ENCODE measurements around the gene HSPA6. TPM values are rescaled to one million over a fixed set of nuclear protein-coding genes. Genes with fewer than 3 reads are reported as not detected.
"Not testable (repeated sequence)": the region's sequence is repeated elsewhere in the genome, so short reads cannot be mapped to it uniquely, and the experiment has no call there.

HSPA6 gene
- total and polyA plus RNA-seq, 2 donors: 1.1 to 12.3 TPM

- DNase-seq (ENCODE audit: low read depth in 6 of 9, low spot score in 9 of 9); H3K4me1 ChIP-seq (ENCODE audit: control insufficient read depth in 2 of 2, insufficient read depth in 2 of 2, low read length in 2 of 2); H3K27me3 ChIP-seq (ENCODE audit: control insufficient read depth in 2 of 2, insufficient read depth in 1 of 2, low read length in 1 of 2); H3K4me3 ChIP-seq (ENCODE audit: low read length in 2 of 2); H3K27ac ChIP-seq (ENCODE audit: low read depth in 1 of 2, low read length in 1 of 2); H3K36me3 ChIP-seq (ENCODE audit: control insufficient read depth in 2 of 2, insufficient read depth in 2 of 2, low read length in 1 of 2); H3K9me3 ChIP-seq (ENCODE audit: control insufficient read depth in 2 of 2, insufficient read depth in 1 of 2, low read length in 1 of 2): not testable (repeated sequence)
- WGBS: 95% methylated on average over 6 of the region's 6 CpGs
These were observed 11.5 kb upstream of the HSPA6 start for GRCh38 chr1:161512636-161513447.

GRCh38 chr1:161513448-161513780 is 10.9 kb upstream of the HSPA6 start:
- not testable (repeated sequence) for H3K36me3 ChIP-seq (ENCODE audit: control insufficient read depth in 2 of 2, insufficient read depth in 2 of 2, low read length in 1 of 2); H3K4me3 ChIP-seq (ENCODE audit: low read length in 2 of 2); H3K27me3 ChIP-seq (ENCODE audit: control insufficient read depth in 2 of 2, insufficient read depth in 1 of 2, low read length in 1 of 2); DNase-seq (ENCODE audit: low read depth in 6 of 9, low spot score in 9 of 9); H3K4me1 ChIP-seq (ENCODE audit: control insufficient read depth in 2 of 2, insufficient read depth in 2 of 2, low read length in 2 of 2); H3K9me3 ChIP-seq (ENCODE audit: control insufficient read depth in 2 of 2, insufficient read depth in 1 of 2, low read length in 1 of 2); H3K27ac ChIP-seq (ENCODE audit: low read depth in 1 of 2, low read length in 1 of 2)
- 83% methylated on average over 1 of the region's 1 CpG for WGBS

- not testable (repeated sequence) for H3K36me3 ChIP-seq (ENCODE audit: control insufficient read depth in 2 of 2, insufficient read depth in 2 of 2, low read length in 1 of 2); DNase-seq (ENCODE audit: low read depth in 6 of 9, low spot score in 9 of 9); H3K9me3 ChIP-seq (ENCODE audit: control insufficient read depth in 2 of 2, insufficient read depth in 1 of 2, low read length in 1 of 2); H3K4me3 ChIP-seq (ENCODE audit: low read length in 2 of 2); H3K27me3 ChIP-seq (ENCODE audit: control insufficient read depth in 2 of 2, insufficient read depth in 1 of 2, low read length in 1 of 2); H3K27ac ChIP-seq (ENCODE audit: low read depth in 1 of 2, low read length in 1 of 2); H3K4me1 ChIP-seq (ENCODE audit: control insufficient read depth in 2 of 2, insufficient read depth in 2 of 2, low read length in 2 of 2)
- 100% methylated on average over 1 of the region's 1 CpG for WGBS
These were observed 10.4 kb upstream of the HSPA6 start for GRCh38 chr1:161513953-161514352.

GRCh38 chr1:161523041-161523816 is 1.1 kb upstream of the HSPA6 start:
- not testable (repeated sequence) for DNase-seq (ENCODE audit: low read depth in 6 of 9, low spot score in 9 of 9); H3K27ac ChIP-seq (ENCODE audit: low read depth in 1 of 2, low read length in 1 of 2); H3K4me3 ChIP-seq (ENCODE audit: low read length in 2 of 2); H3K9me3 ChIP-seq (ENCODE audit: control insufficient read depth in 2 of 2, insufficient read depth in 1 of 2, low read length in 1 of 2); H3K36me3 ChIP-seq (ENCODE audit: control insufficient read depth in 2 of 2, insufficient read depth in 2 of 2, low read length in 1 of 2); H3K4me1 ChIP-seq (ENCODE audit: control insufficient read depth in 2 of 2, insufficient read depth in 2 of 2, low read length in 2 of 2)
- peaks cover 4 to 35% of the 10 kb centered on the region in 2 donors for H3K27me3 ChIP-seq (ENCODE audit: control insufficient read depth in 2 of 2, insufficient read depth in 1 of 2, low read length in 1 of 2)
- 91% methylated on average over 20 of the region's 20 CpGs for WGBS

- DNase-seq (ENCODE audit: low read depth in 6 of 9, low spot score in 9 of 9); H3K27ac ChIP-seq (ENCODE audit: low read depth in 1 of 2, low read length in 1 of 2); H3K36me3 ChIP-seq (ENCODE audit: control insufficient read depth in 2 of 2, insufficient read depth in 2 of 2, low read length in 1 of 2); H3K4me1 ChIP-seq (ENCODE audit: control insufficient read depth in 2 of 2, insufficient read depth in 2 of 2, low read length in 2 of 2); H3K9me3 ChIP-seq (ENCODE audit: control insufficient read depth in 2 of 2, insufficient read depth in 1 of 2, low read length in 1 of 2): not testable (repeated sequence)
- Histone ChIP-seq H3K27me3 (ENCODE audit: control insufficient read depth in 2 of 2, insufficient read depth in 1 of 2, low read length in 1 of 2) (peaks cover 4 to 43% of the 10 kb centered on the region in 2 donors), H3K4me3 (ENCODE audit: low read length in 2 of 2) (peak overlapping the region; percentile 24 to 40)
- WGBS: 4% methylated on average over 40 of the region's 55 CpGs
These were observed 477 bp downstream of the HSPA6 start for GRCh38 chr1:161524742-161525291.

- peaks cover 4 to 47% of the 10 kb centered on the region in 2 donors for H3K27me3 ChIP-seq (ENCODE audit: control insufficient read depth in 2 of 2, insufficient read depth in 1 of 2, low read length in 1 of 2)
- peak overlapping the region in 1 of 2 donors; percentile 40 for H3K4me3 ChIP-seq (ENCODE audit: low read length in 2 of 2)
- not testable (repeated sequence) for DNase-seq (ENCODE audit: low read depth in 6 of 9, low spot score in 9 of 9); H3K9me3 ChIP-seq (ENCODE audit: control insufficient read depth in 2 of 2, insufficient read depth in 1 of 2, low read length in 1 of 2); H3K27ac ChIP-seq (ENCODE audit: low read depth in 1 of 2, low read length in 1 of 2); H3K36me3 ChIP-seq (ENCODE audit: control insufficient read depth in 2 of 2, insufficient read depth in 2 of 2, low read length in 1 of 2); H3K4me1 ChIP-seq (ENCODE audit: control insufficient read depth in 2 of 2, insufficient read depth in 2 of 2, low read length in 2 of 2)
- WGBS: 36% methylated on average over 18 of the region's 23 CpGs
These were observed 981 bp downstream of the HSPA6 start for GRCh38 chr1:161525321-161525720.

- not testable (repeated sequence) for H3K4me1 ChIP-seq (ENCODE audit: control insufficient read depth in 2 of 2, insufficient read depth in 2 of 2, low read length in 2 of 2); DNase-seq (ENCODE audit: low read depth in 6 of 9, low spot score in 9 of 9); H3K36me3 ChIP-seq (ENCODE audit: control insufficient read depth in 2 of 2, insufficient read depth in 2 of 2, low read length in 1 of 2); H3K4me3 ChIP-seq (ENCODE audit: low read length in 2 of 2); H3K27ac ChIP-seq (ENCODE audit: low read depth in 1 of 2, low read length in 1 of 2); H3K9me3 ChIP-seq (ENCODE audit: control insufficient read depth in 2 of 2, insufficient read depth in 1 of 2, low read length in 1 of 2)
- 85% methylated on average over 7 of the region's 7 CpGs for WGBS
- peaks cover 4 to 51% of the 10 kb centered on the region in 2 donors for H3K27me3 ChIP-seq (ENCODE audit: control insufficient read depth in 2 of 2, insufficient read depth in 1 of 2, low read length in 1 of 2)
These were observed 1.6 kb downstream of the HSPA6 start for GRCh38 chr1:161525918-161526317.

GRCh38 chr1:161528550-161528949 is 4.2 kb downstream of the HSPA6 start:
- H3K9me3 ChIP-seq (ENCODE audit: control insufficient read depth in 2 of 2, insufficient read depth in 1 of 2, low read length in 1 of 2); DNase-seq (ENCODE audit: low read depth in 6 of 9, low spot score in 9 of 9); H3K4me3 ChIP-seq (ENCODE audit: low read length in 2 of 2); H3K4me1 ChIP-seq (ENCODE audit: control insufficient read depth in 2 of 2, insufficient read depth in 2 of 2, low read length in 2 of 2); H3K36me3 ChIP-seq (ENCODE audit: control insufficient read depth in 2 of 2, insufficient read depth in 2 of 2, low read length in 1 of 2); H3K27ac ChIP-seq (ENCODE audit: low read depth in 1 of 2, low read length in 1 of 2): not testable (repeated sequence)
- 43% methylated on average over 3 of the region's 3 CpGs for WGBS
- H3K27me3 ChIP-seq (ENCODE audit: control insufficient read depth in 2 of 2, insufficient read depth in 1 of 2, low read length in 1 of 2): peaks cover 7 to 59% of the 10 kb centered on the region in 2 donors

- WGBS: 28% methylated on average over 19 of the region's 19 CpGs
- H3K4me1 ChIP-seq (ENCODE audit: control insufficient read depth in 2 of 2, insufficient read depth in 2 of 2, low read length in 2 of 2); DNase-seq (ENCODE audit: low read depth in 6 of 9, low spot score in 9 of 9); H3K27ac ChIP-seq (ENCODE audit: low read depth in 1 of 2, low read length in 1 of 2); H3K9me3 ChIP-seq (ENCODE audit: control insufficient read depth in 2 of 2, insufficient read depth in 1 of 2, low read length in 1 of 2); H3K36me3 ChIP-seq (ENCODE audit: control insufficient read depth in 2 of 2, insufficient read depth in 2 of 2, low read length in 1 of 2): not testable (repeated sequence)
- Histone ChIP-seq H3K4me3 (ENCODE audit: low read length in 2 of 2) (peak overlapping the region; percentile 56 to 65), H3K27me3 (ENCODE audit: control insufficient read depth in 2 of 2, insufficient read depth in 1 of 2, low read length in 1 of 2) (peaks cover 5 to 52% of the 10 kb centered on the region in 2 donors)
These were observed 5.2 kb downstream of the HSPA6 start for GRCh38 chr1:161529463-161530104.

All from thymus (tissue), 11 donors.